GM18499 (cell line): ENCODE measurements around the gene VWA5B1.

Experiments used
- ATAC-seq: cut with Tn5 transposase; IDR thresholded peaks from one replicate; pipeline ENCODE4 v1.9.1; 2021; ENCODE audit warnings: moderate number of reproducible peaks; ENCODE audit not compliant: insufficient read depth, unreplicated experiment

The VWA5B1 gene

GRCh38 chr1:20345419-20345818 is 54.7 kb downstream of the VWA5B1 start:
- ATAC-seq, result no peak

- no peak for ATAC-seq
These were observed 55.8 kb downstream of the VWA5B1 start for GRCh38 chr1:20346433-20346832.

- ATAC-seq, result no peak
These were observed 57.0 kb downstream of the VWA5B1 start for GRCh38 chr1:20347699-20348098.

- ATAC-seq, result no peak
These were observed 57.7 kb downstream of the VWA5B1 start for GRCh38 chr1:20348326-20348915.

- ATAC-seq, result no peak
These were observed 58.9 kb downstream of the VWA5B1 start for GRCh38 chr1:20349561-20349960.

GRCh38 chr1:20349971-20350370 is 59.3 kb downstream of the VWA5B1 start:
- no peak for ATAC-seq

- ATAC-seq, result no peak
These were observed 59.7 kb downstream of the VWA5B1 start for GRCh38 chr1:20350421-20350820.

- ATAC-seq, result no peak
These were observed 61.4 kb downstream of the VWA5B1 start for GRCh38 chr1:20351911-20352701.

- no peak for ATAC-seq
These were observed 63.2 kb downstream of the VWA5B1 start for GRCh38 chr1:20353836-20354235.

GRCh38 chr1:20354610-20355009 is 63.9 kb downstream of the VWA5B1 start:
- ATAC-seq, result no peak

GRCh38 chr1:20355101-20355827 is 64.6 kb downstream of the VWA5B1 start:
- no peak for ATAC-seq

GRCh38 chr1:20355828-20356735 is 65.4 kb downstream of the VWA5B1 start:
- ATAC-seq, result no peak

GRCh38 chr1:20356850-20357459 is 66.3 kb downstream of the VWA5B1 start:
- ATAC-seq, result no peak

- no peak for ATAC-seq
These were observed 67.1 kb downstream of the VWA5B1 start for GRCh38 chr1:20357796-20358195.

GRCh38 chr1:20358761-20359263 is 68.1 kb downstream of the VWA5B1 start:
- no peak for ATAC-seq

- no peak for ATAC-seq
These were observed 69.0 kb downstream of the VWA5B1 start for GRCh38 chr1:20359451-20360330.

GRCh38 chr1:20361401-20361800 is 70.7 kb downstream of the VWA5B1 start:
- ATAC-seq, result no peak

- no peak for ATAC-seq
These were observed 71.2 kb downstream of the VWA5B1 start for GRCh38 chr1:20361805-20362381.
